MM.1S (cell line): ENCODE measurements around the gene MYH15.
A peak's percentile ranks its signal among the peaks of the same experiment; 100 is the strongest.

ENCODE experiments used
- DNase-seq: peaks from one replicate; pipeline ENCODE4 v3.0.0-alpha.2; 2015
- H2AFZ ChIP-seq: fragments of 300-600 bp; sonication (generic); 2 replicates; pipeline ENCODE4 v1.6.0; 2016; ENCODE audit warnings: antibody characterized with exemption, low read length
- H3F3A ChIP-seq: fragments of 300-600 bp; sonication (generic); 2 replicates; pipeline ENCODE4 v1.6.1; 2016; ENCODE audit warnings: mild to moderate bottlenecking, antibody characterized with exemption, low read length, moderate library complexity, mixed read lengths; ENCODE audit not compliant: insufficient read depth
- H3K27ac ChIP-seq: fragments of 300-600 bp; sonication (generic); 2 replicates; pipeline ENCODE4 v1.5.1; 2016; ENCODE audit warnings: mild to moderate bottlenecking, low read length
- H3K27me3 ChIP-seq: fragments of 300-600 bp; sonication (generic); replicated peaks from 2 replicates; pipeline ENCODE4 v1.6.0; 2016; ENCODE audit warnings: low read length; ENCODE audit not compliant: insufficient read depth
- H3K36me3 ChIP-seq: fragments of 300-600 bp; sonication (generic); replicated peaks from 2 replicates; pipeline ENCODE4 v1.6.1; 2016; ENCODE audit warnings: mild to moderate bottlenecking, low read length, mixed read lengths; ENCODE audit not compliant: insufficient read depth
- H3K4me1 ChIP-seq: fragments of 300-600 bp; sonication (generic); 2 replicates; pipeline ENCODE4 v1.6.1; 2016; ENCODE audit warnings: low read length, mixed read lengths
- H3K4me2 ChIP-seq: fragments of 300-600 bp; sonication (generic); 2 replicates; pipeline ENCODE4 v1.6.0; 2016; ENCODE audit warnings: low read depth, low read length
- H3K4me3 ChIP-seq: fragments of 300-600 bp; sonication (generic); 2 replicates; pipeline ENCODE4 v1.5.1; 2016; ENCODE audit warnings: low read length, mixed read lengths
- H3K79me2 ChIP-seq: fragments of 300-600 bp; sonication (generic); 2 replicates; pipeline ENCODE4 v1.6.1; 2016; ENCODE audit warnings: mixed run types, low read length, mixed read lengths
- H3K9ac ChIP-seq: fragments of 300-600 bp; sonication (generic); 2 replicates; pipeline ENCODE4 v1.6.1; 2016; ENCODE audit warnings: low read length, mixed read lengths
- H3K9me2 ChIP-seq: fragments of 300-600 bp; sonication (generic); replicated peaks from 2 replicates; pipeline ENCODE4 v1.6.1; 2016; ENCODE audit warnings: mild to moderate bottlenecking, low read length, mixed read lengths; ENCODE audit not compliant: insufficient read depth
- H3K9me3 ChIP-seq: fragments of 300-600 bp; sonication (generic); replicated peaks from 2 replicates; pipeline ENCODE4 v1.6.1; 2016; ENCODE audit warnings: mild to moderate bottlenecking, low read length, mixed read lengths; ENCODE audit not compliant: insufficient read depth
- H4K20me1 ChIP-seq: fragments of 300-600 bp; sonication (generic); 2 replicates; pipeline ENCODE4 v1.6.1; 2016; ENCODE audit warnings: mild to moderate bottlenecking, low read length, moderate library complexity, mixed read lengths; ENCODE audit not compliant: insufficient read depth
- EZH2 ChIP-seq: fragments of 300-600 bp; sonication (generic); optimal IDR thresholded peaks from 2 replicates; pipeline ENCODE3; 2017; ENCODE audit warnings: low read depth, mild to moderate bottlenecking, antibody characterized with exemption, low read length, mixed read lengths
- EZH2phosphoT487 ChIP-seq: fragments of 300-600 bp; sonication (generic); IDR thresholded peaks from 2 replicates; pipeline ENCODE4 v1.6.1; 2018; ENCODE audit warnings: antibody characterized with exemption, low read length
- TF ChIP-seq, protein P1 (sequence below): fragments of 300-600 bp; sonication (generic); IDR thresholded peaks from 2 replicates; pipeline ENCODE4 v1.5.1; 2016; ENCODE audit warnings: antibody characterized with exemption, low read length, mixed read lengths

MYH15 gene

DNA sequence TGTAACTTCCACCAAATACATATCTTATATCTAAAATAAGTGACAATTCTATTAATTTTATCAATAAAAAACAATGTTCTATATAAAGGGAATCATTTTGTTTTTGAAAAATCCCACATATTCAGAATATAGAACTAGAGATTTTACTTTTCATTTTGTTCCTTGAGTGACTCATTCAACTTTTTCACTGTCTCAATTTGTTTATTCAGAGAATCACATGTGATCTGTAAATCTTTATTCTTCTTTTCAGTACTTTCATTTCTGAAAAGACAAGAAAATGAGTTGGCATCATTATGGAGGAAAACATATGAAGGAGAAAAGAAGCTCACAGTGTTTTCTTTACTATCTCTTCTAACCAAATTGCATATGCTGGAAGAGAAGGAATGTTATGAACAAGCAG, 43.8 kb upstream of the MYH15 start:
- no peak overlapping the region for H3K27ac ChIP-seq
- no peak for DNase-seq
- H3K79me2 ChIP-seq: no peaks in the 10 kb centered on the region
- no peaks in the 10 kb centered on the region; the same call in 1 of the 2 replicates for H3K36me3 ChIP-seq
- no peak overlapping the region for H3K4me2 ChIP-seq
- TF ChIP-seq, protein P1, sequence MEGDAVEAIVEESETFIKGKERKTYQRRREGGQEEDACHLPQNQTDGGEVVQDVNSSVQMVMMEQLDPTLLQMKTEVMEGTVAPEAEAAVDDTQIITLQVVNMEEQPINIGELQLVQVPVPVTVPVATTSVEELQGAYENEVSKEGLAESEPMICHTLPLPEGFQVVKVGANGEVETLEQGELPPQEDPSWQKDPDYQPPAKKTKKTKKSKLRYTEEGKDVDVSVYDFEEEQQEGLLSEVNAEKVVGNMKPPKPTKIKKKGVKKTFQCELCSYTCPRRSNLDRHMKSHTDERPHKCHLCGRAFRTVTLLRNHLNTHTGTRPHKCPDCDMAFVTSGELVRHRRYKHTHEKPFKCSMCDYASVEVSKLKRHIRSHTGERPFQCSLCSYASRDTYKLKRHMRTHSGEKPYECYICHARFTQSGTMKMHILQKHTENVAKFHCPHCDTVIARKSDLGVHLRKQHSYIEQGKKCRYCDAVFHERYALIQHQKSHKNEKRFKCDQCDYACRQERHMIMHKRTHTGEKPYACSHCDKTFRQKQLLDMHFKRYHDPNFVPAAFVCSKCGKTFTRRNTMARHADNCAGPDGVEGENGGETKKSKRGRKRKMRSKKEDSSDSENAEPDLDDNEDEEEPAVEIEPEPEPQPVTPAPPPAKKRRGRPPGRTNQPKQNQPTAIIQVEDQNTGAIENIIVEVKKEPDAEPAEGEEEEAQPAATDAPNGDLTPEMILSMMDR: no peak
- no peak for TF ChIP-seq EZH2
- no peak for TF ChIP-seq EZH2phosphoT487
- H3K9me3 ChIP-seq: no peaks in the 10 kb centered on the region
- H3K4me1 ChIP-seq: no peaks in the 10 kb centered on the region
- no peak overlapping the region for H3K4me3 ChIP-seq
- no peaks in the 10 kb centered on the region for H4K20me1 ChIP-seq
- no peaks in the 10 kb centered on the region for H3K27me3 ChIP-seq
- H2AFZ ChIP-seq: no peak overlapping the region
- no peak overlapping the region for H3K9ac ChIP-seq
- no peaks in the 10 kb centered on the region for H3K9me2 ChIP-seq
- no peaks in the 10 kb centered on the region for H3F3A ChIP-seq

DNA sequence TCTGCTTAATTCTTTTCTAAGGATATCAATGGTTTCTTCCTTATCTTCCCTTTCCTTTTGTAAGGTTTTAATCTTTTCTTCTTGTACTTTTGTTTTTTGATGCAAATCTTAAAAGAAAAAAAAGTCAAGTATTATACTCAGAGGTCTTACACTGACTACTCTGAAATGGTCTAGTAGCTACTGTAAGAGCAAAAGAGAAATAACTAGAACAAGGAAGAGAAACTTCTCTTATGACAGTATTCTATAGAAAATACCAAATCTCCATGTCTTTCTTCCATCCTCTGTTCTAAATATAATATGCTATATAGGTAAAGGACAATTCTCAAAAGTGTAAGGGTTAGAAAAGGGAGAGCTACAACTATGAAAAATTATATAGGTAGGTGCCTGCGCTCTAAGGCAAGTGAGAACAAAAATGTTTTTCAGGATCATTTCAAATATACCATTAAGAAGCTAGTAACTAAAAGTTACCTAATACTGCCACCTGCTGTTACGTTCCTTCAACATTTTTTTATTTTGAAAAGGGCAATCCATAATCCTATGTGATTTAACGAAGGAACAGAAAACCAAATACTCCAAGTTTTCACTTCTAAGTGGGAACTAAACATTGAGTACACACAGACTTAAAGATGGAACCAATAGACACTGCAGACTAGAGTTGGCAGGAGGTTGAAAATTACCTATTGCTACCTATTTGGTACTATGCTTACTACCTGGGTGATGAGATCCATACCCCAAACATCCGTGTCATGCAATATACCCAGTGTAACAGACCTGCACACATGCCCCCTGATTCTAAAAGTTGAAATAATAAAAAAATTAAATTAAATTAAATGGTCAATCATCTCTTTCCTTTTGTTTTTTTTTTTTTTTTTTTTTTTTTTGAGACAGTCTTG, 42.1 kb upstream of the MYH15 start:
- Histone ChIP-seq H2AFZ (no peak overlapping the region), H3K9me3 (no peaks in the 10 kb centered on the region), H4K20me1 (no peaks in the 10 kb centered on the region), H3K27ac (no peak overlapping the region), H3K4me2 (no peak overlapping the region), H3K4me3 (no peak overlapping the region), H3K27me3 (no peaks in the 10 kb centered on the region), H3K9me2 (no peaks in the 10 kb centered on the region), H3K9ac (no peak overlapping the region), H3K79me2 (no peaks in the 10 kb centered on the region), H3K4me1 (no peaks in the 10 kb centered on the region), H3K36me3 (peaks cover 2% of the 10 kb centered on the region; the same call in 1 of the 2 replicates), H3F3A (no peaks in the 10 kb centered on the region)
- peak; percentile 47 for DNase-seq
- TF ChIP-seq, protein P1: peak; percentile 50
- TF ChIP-seq EZH2: no peak

DNA sequence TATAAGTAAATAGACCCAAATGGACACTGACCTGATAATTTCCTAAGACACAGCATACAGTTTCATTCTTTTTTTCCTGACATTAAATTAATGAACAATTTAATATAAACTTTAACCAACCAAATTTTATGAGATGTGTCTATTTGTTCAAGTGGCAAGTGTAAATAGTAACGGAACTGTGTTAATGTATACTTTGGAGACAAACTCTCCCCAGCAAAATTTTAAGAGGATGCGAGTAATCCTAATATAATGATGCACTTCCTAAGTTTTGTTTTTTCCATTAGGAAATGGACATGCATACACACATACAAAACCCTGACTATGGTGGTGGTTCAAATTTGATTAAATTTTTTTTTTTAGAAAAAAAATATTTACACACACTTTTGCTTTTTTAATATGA, 38.5 kb upstream of the MYH15 start:
- H3K9me3 ChIP-seq: no peaks in the 10 kb centered on the region
- H3K9me2 ChIP-seq: no peaks in the 10 kb centered on the region
- no peaks in the 10 kb centered on the region for H3K79me2 ChIP-seq
- H3F3A ChIP-seq: no peaks in the 10 kb centered on the region
- H3K27ac ChIP-seq: no peak overlapping the region
- no peaks in the 10 kb centered on the region for H3K27me3 ChIP-seq
- H3K4me2 ChIP-seq: no peak overlapping the region
- peaks cover 2% of the 10 kb centered on the region; the same call in 1 of the 2 replicates for H3K36me3 ChIP-seq
- no peaks in the 10 kb centered on the region for H4K20me1 ChIP-seq
- no peak overlapping the region for H3K4me3 ChIP-seq
- no peaks in the 10 kb centered on the region for H3K4me1 ChIP-seq
- DNase-seq: no peak
- H2AFZ ChIP-seq: no peak overlapping the region
- TF ChIP-seq EZH2phosphoT487: no peak
- TF ChIP-seq EZH2: no peak
- TF ChIP-seq, protein P1: no peak
- no peak overlapping the region for H3K9ac ChIP-seq
